GM12872 (cell line): ENCODE results near the gene AFP.

Source experiments
- CTCF ChIP-seq: IDR thresholded peaks from 3 replicates; pipeline ENCODE4 v1.5.1; 2011; ENCODE audit warnings: low read depth, mild to moderate bottlenecking, low read length, moderate library complexity; ENCODE audit not compliant: insufficient read depth

AFP gene

GRCh38 chr4:73435984-73436383 is at the start of gene AFP:
Gene AFP (plus strand): TSS chr4:73436221. CDS start chr4:73436263, 42 bp downstream.
- TF ChIP-seq CTCF, result no peak

- TF ChIP-seq CTCF, result no peak
Measured at GRCh38 chr4:73387552-73387951, 48.5 kb upstream of the AFP start.

- TF ChIP-seq CTCF, result no peak
Measured at GRCh38 chr4:73388887-73389286, 47.1 kb upstream of the AFP start.

- no peak for TF ChIP-seq CTCF
Measured at GRCh38 chr4:73391774-73392173, 44.2 kb upstream of the AFP start.

- no peak for TF ChIP-seq CTCF
Measured at GRCh38 chr4:73392936-73393335, 43.1 kb upstream of the AFP start.

- no peak for TF ChIP-seq CTCF
Measured at GRCh38 chr4:73396304-73396703, 39.7 kb upstream of the AFP start.

GRCh38 chr4:73396993-73397972 is 38.7 kb upstream of the AFP start:
- no peak for TF ChIP-seq CTCF
